NCI-H2107 treated with DMSO at 0.1 percent for 48 hours (cell line): ENCODE measurements around the gene AQR.

Experiments
- DNase-seq: peaks from one replicate; lab custom pipeline; 2025; ENCODE audit not compliant: unreplicated experiment; lab: John Stamatoyannopoulos, UW

Gene AQR

DNA sequence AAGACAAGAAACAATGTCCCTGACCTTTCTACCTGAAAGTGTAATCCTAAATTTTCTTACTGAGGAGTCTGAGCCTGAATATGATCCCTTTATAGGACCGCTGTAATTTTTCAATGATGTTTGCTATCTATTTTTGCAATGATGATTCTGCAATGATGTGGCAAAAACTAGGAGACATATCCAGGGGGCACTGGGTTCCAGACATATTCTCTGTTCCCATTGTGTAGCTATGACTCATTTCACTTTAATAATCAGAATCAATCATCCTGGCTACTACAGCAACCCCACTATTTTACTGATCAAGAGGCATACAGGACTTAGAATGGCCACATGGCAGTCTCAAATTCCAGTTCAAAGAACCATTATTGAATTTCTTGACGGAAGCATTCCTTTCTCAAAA is 85.9 kb downstream of the AQR start:
- no peak for DNase-seq

DNA sequence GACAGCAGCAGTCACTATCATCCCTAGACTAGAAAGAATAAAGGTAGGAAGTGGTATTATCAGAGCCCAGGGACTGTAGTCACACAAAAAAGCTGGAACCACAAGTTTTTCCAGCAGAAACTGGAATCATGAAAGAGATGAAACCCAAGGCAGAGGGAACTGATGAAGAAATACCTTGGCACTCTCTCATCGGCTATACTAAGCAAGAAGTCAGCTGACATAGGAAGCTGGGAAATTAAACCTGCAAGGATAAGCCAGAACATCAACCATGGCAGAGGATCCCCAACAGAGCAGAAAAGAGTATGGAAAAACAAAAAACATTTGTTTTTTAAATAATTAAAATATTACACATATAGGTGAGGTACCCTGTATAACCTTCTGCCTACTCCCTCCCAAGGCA is 86.5 kb downstream of the AQR start:
- DNase-seq, result no peak

DNA sequence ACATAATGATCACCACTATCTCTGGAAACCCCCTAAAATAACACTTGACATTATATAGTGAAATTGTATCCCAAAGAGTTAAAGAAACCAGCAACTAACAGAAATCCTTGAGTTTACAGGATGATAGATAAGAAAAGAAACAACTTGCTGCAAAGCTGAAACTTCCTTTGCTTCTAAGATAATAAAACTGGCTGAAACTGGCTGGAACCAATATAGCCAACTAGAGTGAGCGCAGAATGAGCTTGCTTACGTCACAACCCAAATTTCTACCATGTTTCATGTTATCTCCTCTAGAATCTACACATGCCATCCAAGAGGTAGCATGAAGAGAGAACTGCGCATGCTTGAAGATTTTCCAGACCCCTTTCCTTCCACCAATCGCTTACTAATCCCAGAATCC is 90.4 kb downstream of the AQR start:
- no peak for DNase-seq

DNA sequence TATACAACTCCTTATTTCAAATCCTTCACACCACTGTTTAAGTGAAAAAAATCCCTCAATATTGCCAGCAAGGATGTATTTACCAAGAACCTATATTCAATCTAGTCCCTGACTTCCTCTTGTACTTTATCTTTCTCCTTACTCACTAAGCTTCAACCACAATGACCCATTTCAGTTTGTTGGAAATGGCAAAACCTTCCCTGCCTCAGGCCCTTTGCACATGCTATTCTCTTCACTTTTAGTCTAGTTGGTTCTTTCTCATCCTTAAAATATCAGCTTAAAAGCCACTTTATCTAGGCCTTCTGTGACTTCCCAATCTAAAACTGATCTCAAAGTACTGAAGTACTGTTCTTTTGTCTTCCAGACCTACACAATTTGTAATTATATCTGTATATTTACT is 92.9 kb downstream of the AQR start:
- no peak for DNase-seq

GRCh38 chr15:34869110-34869509 is 100.4 kb downstream of the AQR start:
- no peak for DNase-seq

DNA sequence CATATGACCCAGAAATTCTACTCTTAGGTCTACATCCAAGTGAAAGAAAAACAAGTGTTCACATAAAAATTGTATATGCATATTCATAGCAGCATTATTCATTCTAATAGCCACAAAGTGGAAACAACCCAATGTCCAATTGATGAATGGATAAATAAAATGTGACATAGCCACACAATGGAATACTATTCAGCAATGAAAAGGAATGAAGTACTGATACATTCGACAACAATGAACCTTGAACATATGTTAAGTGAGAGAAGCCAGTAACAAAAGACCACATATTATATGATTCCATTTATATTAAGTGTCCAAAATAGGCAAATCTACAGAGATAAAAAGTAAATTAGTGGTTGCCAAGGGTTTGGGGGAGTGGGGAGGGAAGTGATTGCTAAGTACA is 104.0 kb downstream of the AQR start:
- no peak for DNase-seq

- no peak for DNase-seq
Measured at GRCh38 chr15:34861214-34861613, 108.3 kb downstream of the AQR start.

DNA sequence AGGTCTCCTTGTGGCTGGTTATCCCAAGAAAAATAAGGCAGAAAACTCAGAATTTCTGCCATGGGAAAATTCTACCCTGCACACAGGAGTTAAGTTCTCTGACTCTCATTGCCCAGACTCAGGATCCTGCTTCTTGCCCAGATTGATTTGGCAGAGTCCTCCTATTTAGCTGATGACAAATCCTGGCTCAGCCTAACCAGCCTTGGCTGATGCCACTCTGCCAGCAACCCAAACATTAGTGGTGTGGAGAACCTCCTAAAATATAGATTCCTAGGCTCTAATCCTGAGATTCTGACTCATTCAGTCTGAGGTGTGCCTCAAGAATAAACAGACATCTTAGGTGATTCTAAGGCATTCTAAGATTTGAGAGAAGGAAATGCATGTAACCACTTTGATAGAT is 113.6 kb downstream of the AQR start:
- DNase-seq, result no peak

DNA sequence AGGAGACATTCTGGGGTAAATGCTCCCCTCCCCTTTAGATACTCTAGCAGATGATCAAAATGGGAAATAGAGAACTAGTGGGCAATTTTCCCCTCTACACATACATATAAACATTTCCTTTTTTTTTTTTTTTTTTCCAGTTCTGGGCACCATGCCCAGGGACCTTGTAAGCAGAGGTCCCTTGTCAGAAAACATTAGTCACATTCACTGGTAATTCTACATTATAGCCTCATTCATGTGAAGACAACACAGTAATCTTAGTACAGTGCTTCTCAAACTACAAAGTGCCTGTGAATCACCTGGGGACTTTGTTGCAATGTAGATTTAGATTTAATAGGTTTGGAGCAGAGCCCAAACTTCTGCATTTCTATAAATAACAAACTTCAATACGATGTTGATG is 114.1 kb downstream of the AQR start:
- no peak for DNase-seq

DNA sequence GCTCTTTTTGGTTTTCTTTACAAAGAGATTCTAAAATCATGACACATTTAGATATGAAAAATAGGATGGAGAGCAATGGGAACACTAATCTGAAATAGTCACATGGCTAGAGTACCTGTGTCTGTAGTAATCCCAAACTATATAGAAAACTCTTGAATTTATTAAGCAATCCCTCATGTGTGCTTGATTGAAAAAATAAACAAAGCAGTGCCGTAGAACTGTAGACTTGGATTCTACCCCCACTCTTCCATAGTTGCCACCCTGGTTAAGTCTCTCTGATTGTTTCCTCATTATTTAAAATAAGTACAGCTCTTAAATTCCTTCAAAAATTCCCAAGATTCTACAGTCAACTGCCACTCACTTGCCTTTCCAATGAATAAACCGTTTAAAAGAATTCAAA is 115.3 kb downstream of the AQR start:
- DNase-seq, result no peak

DNA sequence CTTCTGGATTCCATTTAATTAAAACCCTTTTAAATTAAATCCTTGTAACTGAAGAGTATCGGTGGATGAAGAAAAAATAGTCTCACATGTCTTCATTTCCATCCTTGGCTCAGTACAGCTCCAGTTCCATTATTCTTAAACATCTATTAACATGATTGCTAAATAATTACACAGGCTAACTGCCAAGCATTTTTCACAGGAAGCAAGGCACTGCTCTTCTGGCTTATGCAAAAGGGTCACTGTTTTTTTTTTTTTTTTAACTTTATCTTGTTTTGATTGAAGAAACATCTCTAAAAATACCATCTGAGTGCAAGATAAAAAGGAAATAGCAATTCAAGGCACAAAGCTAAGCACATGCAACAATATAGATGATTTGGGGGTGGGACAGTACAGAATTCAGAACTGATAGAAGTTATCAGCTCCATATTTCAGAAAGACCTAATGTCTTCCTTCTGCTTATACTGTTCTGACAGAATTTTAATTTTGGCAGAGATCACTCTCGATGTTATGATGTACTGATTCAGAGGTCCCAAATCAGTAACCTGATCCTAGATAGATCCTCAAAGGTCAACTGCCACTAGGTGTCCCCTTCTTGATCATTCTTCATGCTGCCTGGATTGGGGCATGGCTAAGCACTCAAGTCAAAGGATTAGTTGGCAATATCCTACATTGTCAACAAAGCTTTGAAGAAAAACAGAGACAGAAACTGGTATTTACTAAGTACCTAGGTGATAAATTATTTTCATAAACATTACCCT is 116.4 kb downstream of the AQR start:
- no peak for DNase-seq

GRCh38 chr15:34851751-34852150 is 117.8 kb downstream of the AQR start:
- no peak for DNase-seq

- DNase-seq, result no peak
Measured at GRCh38 chr15:34851007-34851406, 118.5 kb downstream of the AQR start.

DNA sequence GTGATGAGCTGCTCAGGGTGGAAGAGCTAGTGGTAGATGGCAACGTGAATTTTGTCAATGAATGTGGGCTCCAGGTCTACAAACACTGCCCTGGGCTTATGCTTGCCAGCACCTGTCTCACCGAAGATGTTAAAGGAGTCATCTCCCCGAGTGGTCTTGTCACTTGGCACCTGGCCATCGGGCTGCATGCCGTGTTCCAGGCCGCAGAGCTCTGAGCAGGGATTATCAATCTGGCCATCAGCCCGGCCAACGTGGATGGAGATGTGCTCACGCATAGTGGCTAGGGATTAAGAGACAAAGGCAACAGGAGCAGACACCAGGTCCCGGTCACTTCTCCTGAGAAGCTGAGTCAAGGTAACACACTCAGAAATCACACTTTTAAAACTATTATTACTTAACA is 119.4 kb downstream of the AQR start:
- no peak for DNase-seq

GRCh38 chr15:34849364-34849959 is 120.1 kb downstream of the AQR start:
- no peak for DNase-seq

DNA sequence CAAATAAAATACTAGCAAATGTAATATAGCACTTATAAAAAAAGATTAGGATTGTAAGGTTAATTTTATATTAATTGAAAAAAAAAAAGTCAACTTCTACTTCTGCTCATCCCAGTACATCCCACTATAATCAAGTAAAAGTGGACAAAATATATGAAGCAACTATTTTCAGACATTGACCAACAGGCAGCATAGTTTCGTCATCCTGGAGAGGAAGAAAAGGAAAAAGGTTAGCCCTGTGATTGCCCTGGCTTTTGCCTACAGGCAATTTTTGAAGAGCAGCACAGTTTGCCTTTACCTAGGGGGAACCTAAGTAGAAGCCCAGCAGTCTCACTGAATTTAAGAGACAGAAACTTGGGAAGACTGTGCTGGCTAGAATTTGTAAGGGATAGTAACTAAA is 121.9 kb downstream of the AQR start:
- no peak for DNase-seq

DNA sequence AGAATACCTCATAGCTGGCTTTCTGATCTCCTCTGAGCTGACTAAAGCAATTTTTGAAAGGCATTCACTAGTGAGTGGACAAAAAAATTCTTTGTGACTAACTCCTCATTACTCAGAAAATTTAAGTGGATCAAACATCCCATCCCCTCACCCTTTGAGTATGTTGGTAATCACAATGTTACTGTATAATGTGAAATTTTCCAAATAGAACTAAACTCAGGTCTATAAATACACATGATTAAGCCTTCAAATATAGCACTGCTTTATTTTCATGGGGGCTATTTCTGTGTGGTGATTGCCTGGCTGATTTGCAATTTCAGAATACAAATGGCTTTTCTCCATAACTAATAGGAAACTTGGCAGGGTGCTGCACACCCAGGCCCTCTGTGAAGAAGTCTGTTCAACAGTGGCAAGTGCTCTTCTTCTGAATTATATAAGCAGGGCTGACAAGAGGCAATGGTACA is 128.2 kb downstream of the AQR start:
- DNase-seq, result no peak

GRCh38 chr15:34838282-34838681 is 131.3 kb downstream of the AQR start:
- DNase-seq, result no peak

GRCh38 chr15:34837246-34838016 is 132.1 kb downstream of the AQR start:
- DNase-seq, result no peak

DNA sequence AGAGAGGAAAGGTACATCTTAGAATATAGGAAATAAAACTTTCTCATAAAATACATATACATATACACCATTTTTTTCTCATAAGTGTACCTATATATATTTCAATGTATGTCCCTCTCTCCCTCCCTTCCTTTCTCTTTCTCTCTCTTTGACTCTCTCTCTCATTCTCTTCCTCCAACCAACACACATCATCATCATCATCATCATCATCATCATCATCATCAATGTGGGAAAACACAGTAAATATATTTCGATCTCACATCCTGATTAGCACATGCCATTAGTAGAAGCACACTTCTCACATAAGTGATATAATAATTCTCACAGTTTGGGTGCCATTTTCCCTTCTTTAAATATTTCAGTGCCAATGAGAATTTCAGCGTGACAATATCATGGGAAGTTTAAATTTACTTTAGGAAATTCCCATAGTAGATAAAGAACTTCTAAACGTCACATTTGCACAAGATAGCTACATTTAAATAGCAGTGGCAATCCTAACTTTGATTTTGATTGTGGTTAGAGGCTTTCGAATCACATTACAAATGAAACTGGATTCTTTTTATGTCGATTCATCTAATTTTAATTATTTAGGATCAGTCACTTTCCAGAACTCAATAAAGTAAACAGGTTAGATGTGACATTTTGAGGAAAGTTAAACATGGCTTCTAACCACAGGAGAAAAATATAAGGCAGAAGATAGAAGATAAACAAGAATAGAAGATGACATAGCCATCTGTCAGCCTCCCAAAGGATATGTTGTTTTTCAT is 141.2 kb downstream of the AQR start:
- DNase-seq, result no peak

GRCh38 chr15:34821831-34822230 is 147.7 kb downstream of the AQR start:
- DNase-seq, result no peak
